HL-60 (cell line): ENCODE data around the gene IMPACT.

ENCODE experiments used
- DNase-seq, 2 experiments: peaks; one replicate each; pipeline ENCODE4 v3.0.0-alpha.2; 2010 to 2020; ENCODE audit warnings: low read depth in 1 of 2, low spot score in 1 of 2
- H3K27ac ChIP-seq: fragments of 250-450 bp; sonication (Bioruptor Pico); replicated peaks from 2 replicates; pipeline ENCODE4 v1.5.1; 2020; ENCODE audit warnings: mild to moderate bottlenecking, moderate library complexity
- H3K27me3 ChIP-seq: fragments of 250-450 bp; sonication (Bioruptor Pico); 2 replicates; pipeline ENCODE4 v1.5.1; 2021; ENCODE audit warnings: mild to moderate bottlenecking, moderate library complexity; ENCODE audit not compliant: insufficient read depth, poor library complexity, severe bottlenecking
- H3K4me3 ChIP-seq: replicated peaks from 2 replicates; pipeline ENCODE4 v1.5.1; 2011; ENCODE audit warnings: mild to moderate bottlenecking, control low read depth, low read length; ENCODE audit not compliant: insufficient read depth
- CTCF ChIP-seq: IDR thresholded peaks from one replicate; pipeline ENCODE4 v1.5.1; 2011; ENCODE audit warnings: low read length, control low read depth, inconsistent platforms; ENCODE audit not compliant: insufficient read depth
- GABPA ChIP-seq: IDR thresholded peaks from 2 replicates; pipeline ENCODE4 v1.6.1; 2012; ENCODE audit warnings: low read depth
- POLR2AphosphoS5 ChIP-seq: IDR thresholded peaks from 2 replicates; pipeline ENCODE4 v1.6.1; 2012; ENCODE audit warnings: low read depth
- REST ChIP-seq: IDR thresholded peaks from 2 replicates; pipeline ENCODE4 v1.6.1; 2012; ENCODE audit warnings: low read depth; ENCODE audit not compliant: insufficient replicate concordance
- SPI1 ChIP-seq: IDR thresholded peaks from 2 replicates; pipeline ENCODE4 v1.6.1; 2012; ENCODE audit warnings: low read depth, mild to moderate bottlenecking, borderline replicate concordance

IMPACT gene

GRCh38 chr18:24396082-24396633, 30.3 kb upstream of the IMPACT start:
- peak overlapping the region; percentile 96 for H3K27ac ChIP-seq
- TF ChIP-seq GABPA (no peak), SPI1 (no peak), REST (no peak), POLR2AphosphoS5 (no peak), CTCF (no peak)
- peak overlapping the region; percentile 72 for H3K4me3 ChIP-seq
- peak in 1 of 2 experiments; percentile 38 for DNase-seq
- no peaks in the 10 kb centered on the region for H3K27me3 ChIP-seq

GRCh38 chr18:24397131-24397693, 29.3 kb upstream of the IMPACT start:
- peak overlapping the region; percentile 96 for H3K27ac ChIP-seq

More at GRCh38 chr18:24397131-24397693, 29.3 kb upstream of the IMPACT start:
- Histone ChIP-seq H3K4me3 (peak overlapping the region; percentile 72), H3K27me3 (no peaks in the 10 kb centered on the region)
- TF ChIP-seq POLR2AphosphoS5, result peak; percentile 91
- no peak for TF ChIP-seq CTCF
- TF ChIP-seq REST, result peak; percentile 20
- DNase-seq, result peak; percentile 78 to 91
